GM19351 (cell line): ENCODE data around the gene UPK3B.
"Not testable (repeated sequence)": the region's sequence is repeated elsewhere in the genome, so short reads cannot be mapped to it uniquely, and the experiment has no call there.

Experiments used
- ATAC-seq: cut with Tn5 transposase; IDR thresholded peaks from one replicate; pipeline ENCODE4 v1.9.1; 2021; ENCODE audit warnings: mild to moderate bottlenecking, moderate library complexity; ENCODE audit not compliant: unreplicated experiment

UPK3B gene

GRCh38 chr7:76487969-76488368 lies 22.4 kb upstream of the UPK3B start:
- ATAC-seq: not testable (repeated sequence)

GRCh38 chr7:76492139-76492538 lies 18.2 kb upstream of the UPK3B start:
- not testable (repeated sequence) for ATAC-seq

- ATAC-seq: not testable (repeated sequence)
These were observed 14.6 kb upstream of the UPK3B start for GRCh38 chr7:76495717-76496116.

- not testable (repeated sequence) for ATAC-seq
These were observed 12.3 kb upstream of the UPK3B start for GRCh38 chr7:76497918-76498582.

- ATAC-seq: not testable (repeated sequence)
These were observed 11.7 kb upstream of the UPK3B start for GRCh38 chr7:76498583-76499200.

- not testable (repeated sequence) for ATAC-seq
These were observed 11.0 kb upstream of the UPK3B start for GRCh38 chr7:76499201-76499923.

DNA sequence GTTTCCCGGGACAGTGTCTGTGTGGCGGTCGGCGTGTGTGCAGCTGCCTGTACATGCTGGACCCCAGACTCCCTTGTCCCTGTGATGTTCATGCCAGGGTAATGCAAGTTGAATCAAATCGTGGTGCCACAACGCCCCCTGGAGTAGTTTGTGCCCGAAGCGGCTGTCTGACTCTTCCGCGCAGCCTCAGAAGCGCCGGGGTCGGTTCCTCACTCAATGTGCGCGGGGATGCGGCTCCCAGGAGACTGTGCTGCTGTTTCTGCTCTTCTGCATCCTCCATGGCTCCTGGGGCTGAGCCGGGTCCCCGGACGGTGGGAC lies 10.5 kb upstream of the UPK3B start:
- not testable (repeated sequence) for ATAC-seq

- ATAC-seq: not testable (repeated sequence)
These were observed 8.1 kb upstream of the UPK3B start for GRCh38 chr7:76502224-76502623.

GRCh38 chr7:76502836-76503235 lies 7.5 kb upstream of the UPK3B start:
- not testable (repeated sequence) for ATAC-seq

DNA sequence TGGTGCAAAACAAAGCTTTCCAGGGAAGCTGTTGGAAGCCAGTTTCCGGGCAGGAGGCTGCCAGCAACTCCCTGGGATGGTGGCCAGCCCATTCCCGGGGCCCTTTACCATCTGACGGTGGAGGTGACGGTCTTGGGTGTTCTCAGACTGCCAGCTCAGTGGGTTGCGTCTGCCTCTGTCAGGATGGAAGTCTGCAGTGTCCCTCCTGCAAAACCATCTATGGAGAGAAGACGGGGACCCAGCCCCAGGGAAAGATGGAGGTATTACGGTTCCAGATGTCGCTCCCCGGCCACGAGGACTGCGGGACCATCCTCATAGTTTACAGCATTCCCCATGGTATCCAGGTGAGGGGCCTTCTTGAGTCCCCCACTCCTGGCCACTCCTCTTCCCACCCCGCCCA lies 7.1 kb upstream of the UPK3B start:
- not testable (repeated sequence) for ATAC-seq

GRCh38 chr7:76504351-76505167 lies 5.8 kb upstream of the UPK3B start:
- not testable (repeated sequence) for ATAC-seq

GRCh38 chr7:76505168-76506080 lies 4.9 kb upstream of the UPK3B start:
- no peak for ATAC-seq

DNA sequence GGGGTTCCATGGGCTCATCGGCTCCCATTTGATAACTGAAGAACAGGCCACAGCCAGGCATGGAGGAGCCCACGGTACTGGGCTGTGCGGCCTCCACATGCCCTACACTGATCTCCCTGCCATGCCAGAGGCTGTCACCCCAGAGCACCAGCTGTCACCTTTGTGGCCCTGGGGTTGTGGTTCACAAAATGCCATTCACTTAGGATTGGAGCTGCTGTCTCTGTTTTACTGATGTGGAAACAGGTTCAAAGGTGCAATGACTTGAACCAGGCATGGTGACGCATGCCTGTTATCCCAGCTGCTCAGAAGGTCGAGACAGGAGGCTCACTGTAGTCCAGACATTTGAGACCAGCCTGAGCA lies 4.3 kb upstream of the UPK3B start:
- ATAC-seq: no peak

DNA sequence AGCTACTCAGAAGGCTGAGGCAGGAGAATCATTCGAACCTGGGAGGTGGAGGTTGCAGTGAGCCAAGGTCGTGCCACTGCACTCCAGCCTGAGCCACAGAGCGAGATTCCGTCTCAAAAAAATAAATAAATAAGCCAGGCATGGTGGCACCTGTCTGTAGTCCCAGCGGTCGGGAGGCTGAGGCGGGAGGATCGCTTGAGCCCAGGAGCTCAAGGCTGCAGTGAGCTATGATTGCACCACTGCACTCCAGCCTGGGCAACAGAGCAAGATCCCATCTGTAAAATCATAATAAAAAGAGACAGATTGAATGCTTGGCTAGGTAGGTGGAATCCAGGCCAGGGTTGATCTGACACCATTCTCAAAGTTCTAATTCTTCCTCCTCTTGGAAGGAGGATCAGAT lies 3.7 kb upstream of the UPK3B start:
- not testable (repeated sequence) for ATAC-seq

DNA sequence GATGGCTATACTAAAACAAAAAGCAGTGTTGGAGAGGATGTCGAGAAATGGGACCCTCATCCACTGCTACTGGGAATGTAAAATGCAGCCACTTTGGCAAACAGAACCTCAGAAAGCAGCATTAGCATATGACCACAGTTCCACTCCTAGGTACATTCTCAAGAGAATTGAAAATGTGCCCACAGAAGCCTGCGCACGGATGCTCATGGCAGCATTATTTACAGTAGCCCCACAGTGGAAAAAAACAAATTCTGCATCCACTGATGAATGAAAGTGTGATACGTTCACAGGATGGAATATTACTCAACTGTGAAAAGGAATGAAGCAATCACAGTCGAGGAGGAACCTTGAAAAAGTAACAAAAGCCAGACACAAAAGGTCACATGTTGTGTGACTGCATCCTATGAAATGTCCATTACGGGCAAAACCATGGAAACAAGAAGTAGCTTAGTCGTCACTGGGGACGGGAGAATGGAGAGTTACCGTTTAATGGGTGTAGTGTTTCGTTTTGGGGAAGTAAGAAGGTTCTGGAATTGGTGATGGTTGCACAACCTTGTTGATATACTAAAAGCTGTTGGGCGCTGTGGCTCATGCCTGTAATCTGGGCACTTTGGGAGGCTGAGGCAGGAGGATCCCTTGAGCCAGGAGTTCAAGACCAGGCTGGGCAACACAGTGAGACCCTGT lies 2.5 kb upstream of the UPK3B start:
- ATAC-seq: no peak

DNA sequence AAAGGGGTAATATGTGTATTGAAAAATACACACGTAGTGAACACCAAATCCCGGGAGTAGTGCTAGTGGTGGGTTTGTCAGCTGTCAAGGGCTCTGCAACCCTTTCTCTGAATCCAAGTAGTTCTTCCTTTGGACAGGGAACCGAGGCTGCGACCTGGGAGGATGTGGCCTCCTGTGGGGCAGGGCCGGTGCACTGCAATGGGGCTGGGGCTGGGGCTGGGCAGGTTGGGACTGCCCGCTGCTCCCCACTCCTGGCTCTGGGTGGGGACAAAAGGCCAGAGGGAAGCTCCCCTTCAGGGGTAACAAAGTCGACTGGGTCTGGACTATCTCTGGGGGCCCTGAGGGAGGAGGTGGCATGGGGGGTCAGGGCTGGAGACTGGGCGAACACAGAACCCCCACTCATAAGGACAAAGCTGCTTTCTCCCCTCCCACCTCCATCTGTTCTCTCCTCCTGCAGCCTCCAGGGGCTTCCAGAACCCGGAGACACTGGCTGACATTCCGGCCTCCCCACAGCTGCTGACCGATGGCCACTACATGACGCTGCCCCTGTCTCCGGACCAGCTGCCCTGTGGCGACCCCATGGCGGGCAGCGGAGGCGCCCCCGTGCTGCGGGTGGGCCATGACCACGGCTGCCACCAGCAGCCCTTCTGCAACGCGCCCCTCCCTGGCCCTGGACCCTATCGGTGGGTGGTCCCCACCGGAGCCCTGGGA lies 1.0 kb downstream of the UPK3B start:
- not testable (repeated sequence) for ATAC-seq

GRCh38 chr7:76511911-76512885 lies 1.8 kb downstream of the UPK3B start:
- ATAC-seq: not testable (repeated sequence)
